ENCODE results near the gene NAB1.

The NAB1 gene

GRCh38 chr2:190637903-190638618, 10.8 kb upstream of the NAB1 start:
- DNase-seq, result no peak

DNA sequence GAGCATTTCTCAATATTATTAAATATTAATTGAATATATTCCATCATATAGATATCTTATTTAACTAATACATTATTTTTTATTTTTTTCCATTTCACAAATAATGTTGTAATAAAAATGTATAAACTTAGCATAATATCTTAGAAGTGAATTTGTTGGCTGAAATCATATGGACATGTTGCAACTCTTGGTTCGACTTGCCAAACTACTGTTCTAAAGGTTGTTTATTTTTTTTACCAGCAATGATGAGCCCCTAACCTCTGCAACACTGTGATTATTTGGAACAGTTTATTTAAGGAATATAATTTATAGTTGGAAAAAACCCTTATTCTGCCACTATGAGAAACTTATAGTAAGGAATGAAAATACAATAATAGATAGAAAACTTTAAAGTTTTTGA, 8.8 kb upstream of the NAB1 start:
- DNase-seq, result no peak

- DNase-seq, result no peak
Observed at GRCh38 chr2:190641469-190641868, 7.4 kb upstream of the NAB1 start.

GRCh38 chr2:190646780-190647522, 1.9 kb upstream of the NAB1 start:
- DNase-seq, result peak; percentile 71

DNA sequence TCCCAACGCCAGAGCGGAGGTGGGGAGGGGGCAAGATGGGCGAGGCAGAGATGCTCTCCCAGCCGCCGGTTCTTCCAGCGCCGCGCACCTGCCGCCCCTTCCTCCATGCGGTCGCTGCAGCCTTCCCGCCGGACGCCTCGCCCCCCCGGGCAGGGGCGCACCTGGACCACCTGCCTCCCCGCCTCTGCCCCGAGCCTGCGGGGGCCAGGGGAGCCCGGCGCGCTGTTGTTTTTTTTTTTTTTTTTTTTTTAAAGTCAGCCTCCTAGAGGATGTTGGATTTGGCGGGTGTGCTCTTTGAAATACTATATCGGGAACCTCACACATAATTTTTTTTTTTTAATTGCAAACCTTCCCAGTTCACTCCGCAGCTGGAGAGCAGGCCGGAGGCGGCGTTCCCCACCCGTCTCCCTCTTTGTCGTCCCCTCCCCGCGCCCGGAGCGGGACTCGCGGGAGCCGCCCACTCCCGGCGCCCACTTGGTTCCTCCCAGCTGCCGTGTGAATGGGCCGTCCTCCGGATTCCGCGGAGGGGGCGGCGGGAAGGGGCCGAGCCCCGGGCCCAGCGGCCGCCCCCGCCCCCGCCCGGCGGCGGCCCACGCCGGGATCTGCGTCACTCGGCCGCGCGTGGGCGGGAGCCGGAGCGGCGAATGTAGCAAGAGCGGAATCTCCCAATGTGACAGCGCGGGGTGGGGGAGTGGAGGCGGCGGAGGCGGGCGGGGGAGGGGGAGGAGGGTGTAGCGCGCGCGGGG, 421 bp upstream of the NAB1 start:
- DNase-seq, result peak; percentile 84

DNA sequence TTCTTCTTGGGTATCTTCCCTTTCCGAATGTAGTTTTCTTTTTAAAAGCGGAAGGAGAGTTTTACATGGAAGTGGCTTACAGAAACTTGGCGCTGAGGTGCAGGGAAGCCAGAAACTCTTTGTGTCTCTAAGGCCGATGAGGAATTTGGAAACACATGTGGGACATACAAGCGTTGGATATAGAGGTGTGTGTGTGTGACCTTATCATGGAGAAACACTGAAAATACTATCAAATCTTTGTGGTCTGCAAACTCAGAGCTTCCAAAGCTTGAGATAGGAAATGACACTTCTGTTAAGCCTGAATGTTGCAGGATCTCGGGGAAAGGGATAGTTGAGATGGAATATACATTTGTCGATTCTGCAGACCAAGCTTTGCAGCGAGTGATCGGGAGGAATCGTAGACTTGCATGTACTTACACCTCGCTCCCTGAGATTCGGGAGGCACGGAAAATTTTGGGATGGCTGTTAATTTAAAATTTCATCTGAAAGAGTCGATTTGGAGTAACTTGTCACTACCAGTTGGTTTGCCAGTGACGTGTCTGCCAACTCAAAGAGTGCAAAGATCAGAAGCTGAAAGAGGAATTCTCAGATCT, 1.0 kb downstream of the NAB1 start:
- DNase-seq, result no peak

- no peak for DNase-seq
Observed at GRCh38 chr2:190651413-190651812, 2.5 kb downstream of the NAB1 start.

DNA sequence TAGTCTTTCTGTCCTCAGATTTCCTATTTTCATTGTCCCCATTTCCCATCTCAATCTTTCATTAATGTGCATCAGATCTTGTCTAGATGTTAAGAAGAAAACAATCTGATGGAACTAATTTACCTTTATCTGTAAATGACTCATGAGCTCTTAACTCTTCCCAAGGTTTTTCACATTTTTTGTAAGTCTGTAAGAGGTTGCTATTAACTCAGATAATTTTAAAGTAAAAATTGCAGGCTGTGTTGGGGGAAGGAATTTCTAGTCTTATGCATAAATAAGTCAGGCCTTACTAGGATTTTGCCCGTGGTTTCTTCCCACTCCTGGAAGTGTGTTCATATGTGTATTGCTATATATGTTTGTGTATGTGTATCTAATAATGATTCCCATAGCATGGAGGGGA, 4.3 kb downstream of the NAB1 start:
- no peak for DNase-seq

DNA sequence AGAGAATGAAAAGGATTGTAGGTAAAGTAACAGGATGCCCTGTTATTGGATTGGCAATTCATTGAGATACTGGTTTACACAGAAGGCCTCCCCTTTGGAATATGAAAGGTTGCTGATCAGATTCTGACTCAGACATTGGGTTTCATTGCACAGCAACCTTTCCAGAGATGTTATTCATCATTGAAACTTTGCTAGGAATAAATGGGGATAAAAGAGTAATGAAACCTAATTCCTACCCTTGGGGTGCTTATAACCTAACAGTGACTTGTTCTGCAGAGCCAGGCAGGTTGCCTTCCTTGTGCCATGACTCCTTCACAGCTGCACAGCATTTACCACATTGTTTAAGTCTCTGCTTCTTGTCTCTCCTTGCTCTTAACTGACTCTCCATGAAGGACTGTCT, 5.0 kb downstream of the NAB1 start:
- no peak for DNase-seq

DNA sequence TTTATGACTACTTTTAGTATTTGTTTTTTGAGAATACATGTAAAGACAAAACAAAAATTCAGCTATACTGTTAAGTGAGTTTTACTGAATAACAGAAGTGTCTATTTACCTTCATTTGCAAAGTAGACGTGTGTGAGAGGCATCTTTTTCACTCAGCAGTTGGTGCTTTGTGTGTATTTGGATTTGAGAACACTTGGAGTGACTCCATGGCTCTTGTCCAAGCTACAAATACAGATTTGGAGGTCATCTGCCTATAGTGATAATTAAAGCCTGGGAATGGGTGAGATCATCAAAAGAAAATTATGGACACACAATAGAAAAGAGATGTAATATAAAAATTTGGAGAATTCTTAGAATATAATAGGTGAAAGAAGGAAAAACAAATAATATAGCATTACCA, 6.2 kb downstream of the NAB1 start:
- no peak for DNase-seq

DNA sequence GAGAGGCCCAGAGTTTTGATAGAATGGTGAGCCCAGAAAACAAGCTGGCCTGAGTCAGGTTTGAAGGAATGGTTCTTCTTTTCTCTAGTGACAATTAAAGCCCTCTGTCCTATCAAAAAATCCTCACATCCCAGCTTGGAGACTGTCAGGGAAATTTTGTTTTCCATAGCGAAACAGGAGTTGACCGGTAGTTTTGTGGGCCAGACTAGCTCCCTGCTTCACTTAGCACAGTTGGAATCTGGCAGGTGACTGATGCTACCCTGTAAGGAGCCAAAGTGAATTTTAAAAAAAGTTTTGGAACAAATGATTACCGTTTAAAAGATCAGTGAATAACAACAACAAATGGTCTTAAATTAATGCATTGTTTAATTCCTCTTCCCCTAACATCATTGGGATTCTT, 6.7 kb downstream of the NAB1 start:
- no peak for DNase-seq

- no peak for DNase-seq
Observed at GRCh38 chr2:190656301-190656700, 7.4 kb downstream of the NAB1 start.

- DNase-seq, result no peak
Observed at GRCh38 chr2:190657474-190658255, 8.8 kb downstream of the NAB1 start.

DNA sequence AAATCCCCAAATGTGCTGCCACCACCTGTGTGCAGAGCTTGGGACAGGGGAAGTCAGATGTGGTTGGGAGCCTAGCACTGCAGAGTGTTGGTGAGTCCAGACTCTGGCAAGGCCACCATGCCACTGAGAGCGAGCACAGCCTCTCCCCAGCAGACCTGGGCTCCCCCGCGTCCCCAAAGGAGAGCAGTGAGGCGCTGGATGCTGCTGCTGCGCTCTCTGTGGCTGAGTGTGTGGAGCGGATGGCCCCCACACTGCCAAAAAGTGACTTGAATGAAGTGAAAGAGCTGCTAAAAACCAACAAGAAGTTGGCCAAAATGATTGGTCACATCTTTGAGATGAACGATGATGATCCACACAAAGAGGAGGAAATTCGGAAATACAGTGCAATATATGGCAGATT, 10.7 kb downstream of the NAB1 start:
- no peak for DNase-seq

GRCh38 chr2:190662754-190663153, 13.9 kb downstream of the NAB1 start:
- DNase-seq, result no peak

DNA sequence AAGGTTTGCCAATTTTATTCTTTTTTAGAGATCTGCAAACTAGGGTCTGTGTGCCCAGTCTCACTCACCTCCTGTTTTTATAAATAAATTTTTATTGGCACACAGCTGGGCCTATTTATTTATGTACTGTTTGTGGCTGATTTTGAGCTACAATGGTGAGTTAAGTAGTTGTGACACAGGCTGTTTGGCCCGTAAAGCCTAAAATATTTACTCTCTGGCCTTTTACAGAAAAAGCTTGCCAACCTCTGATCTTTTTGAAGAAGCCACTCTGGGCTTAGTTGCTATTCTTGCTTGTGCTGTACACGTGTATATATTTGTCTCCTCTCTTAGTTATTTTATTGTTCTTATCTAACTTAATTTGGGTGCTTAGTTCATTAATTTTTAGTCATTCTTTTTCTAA, 14.5 kb downstream of the NAB1 start:
- DNase-seq, result no peak

GRCh38 chr2:190663839-190664238, 15.0 kb downstream of the NAB1 start:
- DNase-seq, result no peak

- DNase-seq, result peak; percentile 51
Observed at GRCh38 chr2:190664240-190664639, 15.4 kb downstream of the NAB1 start.

DNA sequence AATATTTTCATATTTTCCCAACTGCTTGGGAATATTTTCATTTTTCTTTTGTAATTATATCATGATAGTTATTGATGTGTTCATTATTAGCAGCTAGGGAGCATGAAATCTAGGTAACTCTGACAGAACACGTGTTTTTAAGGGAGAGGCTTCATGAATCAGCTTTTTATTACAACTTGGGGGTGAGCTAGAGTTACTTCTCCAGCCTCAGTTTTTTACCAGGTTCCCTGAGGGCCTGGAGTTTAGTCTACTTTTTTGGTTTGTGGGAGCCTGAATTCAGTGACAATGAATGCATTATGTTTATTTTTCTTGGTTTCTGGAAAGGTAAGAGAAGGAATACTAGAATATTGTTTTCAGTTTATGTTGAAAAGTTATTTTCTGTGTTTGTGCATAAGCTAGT, 18.0 kb downstream of the NAB1 start:
- DNase-seq, result no peak

GRCh38 chr2:190668892-190669291, 20.0 kb downstream of the NAB1 start:
- DNase-seq, result no peak

- no peak for DNase-seq
Observed at GRCh38 chr2:190670182-190670946, 21.5 kb downstream of the NAB1 start.

Data from fibroblast of skin of right quadriceps (primary cell).